ENCODE results near the gene RIGI. TPM values are rescaled to one million over a fixed set of nuclear protein-coding genes. Genes with fewer than 3 reads are reported as not detected.

The RIGI gene
- total RNA-seq = 3.4 and 4.4 TPM in 2 replicates

GRCh38 chr9:32526041-32526706 lies at the start of gene RIGI:
Gene RIGI (minus strand): TSS chr9:32526196. CDS start chr9:32526166, 30 bp downstream.

GRCh38 chr9:32572900-32573523 lies 47.0 kb upstream of the RIGI start, which contains the start of gene NDUFB6:
Gene NDUFB6 (minus strand): TSS chr9:32573159. CDS start chr9:32573060, 99 bp downstream.

GRCh38 chr9:32552172-32552872 lies 26.3 kb upstream of the RIGI start, which contains the start of the genes SMIM27 and TOPORS:
Gene SMIM27 (plus strand): TSS chr9:32552327. CDS start chr9:32552435, 108 bp downstream.
Gene TOPORS (minus strand): TSS chr9:32552586. CDS start chr9:32552436, 150 bp downstream.

Other genes with a start within 250 kb of the RIGI start
- gene ACO1, start 141.6 kb downstream of the RIGI start, total RNA-seq = 50.8 and 52.9 TPM in 2 replicates
- gene SMIM27, start 26.1 kb upstream of the RIGI start, total RNA-seq = 6.8 and 7.7 TPM in 2 replicates
- 9.1 and 10.9 TPM in 2 replicates for gene TOPORS, start 26.4 kb upstream of the RIGI start, total RNA-seq
- gene NDUFB6, start 47.0 kb upstream of the RIGI start, total RNA-seq = 62.3 and 76.0 TPM in 2 replicates
- gene TAF1L, start 109.5 kb upstream of the RIGI start, total RNA-seq = not detected in 2 replicates

All from bronchus fibroblast of lung (primary cell).